Measurements from ENCODE around the gene MCM3AP.

DNA sequence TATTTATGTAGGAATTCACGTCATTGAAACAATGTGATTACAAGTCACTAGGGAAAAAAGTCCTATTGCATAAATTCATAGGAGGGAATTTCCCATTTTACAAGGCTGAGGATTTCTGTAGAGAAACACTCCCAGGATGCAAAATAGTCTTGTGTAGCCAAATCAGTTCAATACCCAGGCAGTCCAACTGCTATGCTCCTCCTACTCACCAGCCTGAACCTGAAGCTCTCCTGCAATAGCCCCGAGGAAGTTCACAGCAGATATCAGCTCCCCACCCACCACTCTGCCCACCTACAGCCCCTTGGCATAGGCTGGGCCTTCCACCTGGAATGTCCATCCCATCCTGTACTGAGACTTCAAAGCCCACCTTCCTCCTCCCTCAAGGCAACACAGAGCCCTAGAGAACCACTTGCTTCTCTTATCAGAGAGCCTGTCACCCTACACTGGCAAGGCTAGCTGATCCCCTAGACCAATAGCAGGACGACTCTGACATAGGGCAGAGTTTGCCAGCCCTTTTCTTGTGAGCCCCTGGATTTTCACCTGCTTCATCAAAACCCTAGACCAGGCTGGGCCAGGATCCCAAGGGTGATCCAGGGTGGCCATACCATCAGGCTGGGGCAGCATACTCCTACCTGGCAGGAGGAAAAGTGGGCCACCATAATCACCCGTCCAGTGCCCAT is 58.4 kb downstream of the MCM3AP start:
- TF ChIP-seq, protein P1, sequence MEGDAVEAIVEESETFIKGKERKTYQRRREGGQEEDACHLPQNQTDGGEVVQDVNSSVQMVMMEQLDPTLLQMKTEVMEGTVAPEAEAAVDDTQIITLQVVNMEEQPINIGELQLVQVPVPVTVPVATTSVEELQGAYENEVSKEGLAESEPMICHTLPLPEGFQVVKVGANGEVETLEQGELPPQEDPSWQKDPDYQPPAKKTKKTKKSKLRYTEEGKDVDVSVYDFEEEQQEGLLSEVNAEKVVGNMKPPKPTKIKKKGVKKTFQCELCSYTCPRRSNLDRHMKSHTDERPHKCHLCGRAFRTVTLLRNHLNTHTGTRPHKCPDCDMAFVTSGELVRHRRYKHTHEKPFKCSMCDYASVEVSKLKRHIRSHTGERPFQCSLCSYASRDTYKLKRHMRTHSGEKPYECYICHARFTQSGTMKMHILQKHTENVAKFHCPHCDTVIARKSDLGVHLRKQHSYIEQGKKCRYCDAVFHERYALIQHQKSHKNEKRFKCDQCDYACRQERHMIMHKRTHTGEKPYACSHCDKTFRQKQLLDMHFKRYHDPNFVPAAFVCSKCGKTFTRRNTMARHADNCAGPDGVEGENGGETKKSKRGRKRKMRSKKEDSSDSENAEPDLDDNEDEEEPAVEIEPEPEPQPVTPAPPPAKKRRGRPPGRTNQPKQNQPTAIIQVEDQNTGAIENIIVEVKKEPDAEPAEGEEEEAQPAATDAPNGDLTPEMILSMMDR (IDR thresholded peaks at IDR 0.05; ENCODE audit: low read depth, low read length, poor library complexity, severe bottlenecking) = no peak
- no peak for TF ChIP-seq EZH2phosphoT487 (IDR thresholded peaks at IDR 0.05; ENCODE audit: borderline replicate concordance, low read length)

Data from DOHH2 (cell line).